Heart right ventricle (tissue), 16 donors: ENCODE data around the gene DPP10. TPM values are rescaled to one million over a fixed set of nuclear protein-coding genes. Genes with fewer than 3 reads are reported as not detected.

ENCODE experiments used
- ATAC-seq, 8 donors: fragments of 200-7000 bp; cut with Tn5 transposase; one replicate each; pipeline ENCODE4 v1.9.1; 2020; ENCODE audit warnings: mild to moderate bottlenecking in 8 of 8, moderate library complexity in 8 of 8, moderate number of reproducible peaks in 1 of 8
- DNase-seq, 2 donors: peaks; one replicate each; pipeline ENCODE4 v3.0.0-alpha.2; 2020
- H3K27ac ChIP-seq, 10 donors: fragments of 200-600 bp; sonication (generic) in 2 of 10; one replicate each; pipeline versions ENCODE4 v1.5.0 to v1.8.0; 2020 to 2022; ENCODE audit warnings: mild to moderate bottlenecking in 3 of 10
- H3K27me3 ChIP-seq, 7 donors: fragments of 200-600 bp; one replicate each; pipeline ENCODE4 v1.8.0; 2021 to 2022; ENCODE audit warnings: mild to moderate bottlenecking in 2 of 7
- H3K36me3 ChIP-seq, 9 donors: fragments of 200-600 bp; sonication (generic) in 1 of 9; one replicate each; pipeline versions ENCODE4 v1.5.0 to v1.8.0; 2020 to 2022; ENCODE audit warnings: mild to moderate bottlenecking in 2 of 9
- H3K4me1 ChIP-seq, 9 donors: fragments of 200-600 bp; sonication (generic) in 1 of 9; one replicate each; pipeline versions ENCODE4 v1.5.0 to v1.8.0; 2020 to 2022; ENCODE audit warnings: mild to moderate bottlenecking in 4 of 9
- H3K4me3 ChIP-seq, 10 donors: fragments of 200-600 bp; sonication (generic) in 2 of 10; one replicate each; pipeline versions ENCODE4 v1.5.0 to v1.8.0; 2020 to 2022; ENCODE audit warnings: mild to moderate bottlenecking in 7 of 10, moderate library complexity in 2 of 10
- H3K9me3 ChIP-seq, 11 donors: fragments of 200-600 bp in 10 of 11; sonication (generic) in 2 of 11; one replicate each; pipeline versions ENCODE4 v1.5.0 to v1.8.0; 2013 to 2022; ENCODE audit warnings: mild to moderate bottlenecking in 2 of 11, control low read depth in 1 of 11, moderate library complexity in 1 of 11
- CTCF ChIP-seq, 9 donors: fragments of 200-600 bp; sonication (generic) in 2 of 9; IDR thresholded peaks; one replicate each; pipeline versions ENCODE4 v1.5.0 to v1.8.0; 2021 to 2022; ENCODE audit warnings: antibody characterized with exemption in 9 of 9, mild to moderate bottlenecking in 5 of 9, moderate library complexity in 1 of 9
- WGBS, 2 donors: extraction: QIAGEN DNeasy Blood & Tissue Kit; methylation state at CpG; one replicate each; pipeline ENCODE4 v1.1.7; 2013; ENCODE audit warnings: inconsistent platforms in 1 of 2; 5-methylcytosine and 5-hydroxymethylcytosine counted together
- intact Hi-C, 10 donors: fragments of 100-400 bp; cut with DNase I; formaldehyde crosslinking; loops; one replicate each; pipeline versions ENCODE4 v1.11.1 to v1.14.2; 2022
- polyA plus RNA-seq, 2 donors: library from polyadenylated mRNA; stranded (reverse); fragments of 200-250 nt; gene quantifications; one replicate each; pipeline ENCODE4 v1.2.3, GENCODE V29; 2013
- total RNA-seq, 10 donors: library from RNA; stranded (reverse); fragmentation: NEBNext Ultra II Directional in 3 of 10; extraction: Animal tissue kit (Norgen Biotek cat#: 25700) in 3 of 10; gene quantifications; one replicate each; pipeline versions ENCODE4 v1.2.1 to v1.2.4, GENCODE V29; 2021 to 2023
- donor health status: Arrhythmogenic right ventricular cardiomyopathy.
- donor health status: ischemic (EF 13 %, LVEDD 7.1; RV severe dilation, severe dysfunction).
- donor health status: healthy with polysubstance abuse.
- donor health status: DM: no; HTN: yes; CAD: no.
- donor health status: DM: no; HTN: no; CAD: no.
- donor health status: ischemic (EF 25% LVEDD 6.9; RV normal size, moderate dysfunction).
- donor health status: ischemic (EF 25% LVEDD 5.7; RV mildly dilated, moderate dysfunction).
- donor health status: healthy.
- donor health status: DM: yes; HTN: yes; CAD: no.
- donor health status: Ischemic cardiomyopathy.
- donor health status: ischemic (EF 35%, LVEDD 5.7; RV mildly dilated, moderate dysfunction).
- donor health status: nonischemic (EF 11% LVEDD 7.7; RV severe dilation, severe dysfunction).
- donor health status: DM: yes; HTN: yes; CAD: no.
- donor health status: PGD.
- donor health status: ischemic (EF 29% LVEDD 5.4; RV normal size, mild dysfunction).
- donor health status: nonischemic (EF 23%, LVEDD 6.1; RV moderate dilation, normal function).

Gene DPP10
- total and polyA plus RNA-seq, 12 donors: 0.15 to 0.49 (median 0.38) TPM; not detected in 9

- 84 to 88% methylated on average over 3 of the region's 3 CpGs for WGBS, 2 donors
- ATAC-seq: no peak
Measured at GRCh38 chr2:114461116-114461515, 18.7 kb downstream of the DPP10 start.

GRCh38 chr2:114464961-114465706 lies 22.7 kb downstream of the DPP10 start:
- Histone ChIP-seq H3K27me3 (no peaks in the 10 kb centered on the region), H3K9me3 (no peaks in the 10 kb centered on the region), H3K27ac (no peak overlapping the region), H3K36me3 (no peaks in the 10 kb centered on the region), H3K4me3 (no peak overlapping the region), H3K4me1 (no peaks in the 10 kb centered on the region)
- WGBS, 2 donors: 84 to 89% methylated on average over 10 of the region's 10 CpGs
- TF ChIP-seq CTCF (IDR thresholded peaks at IDR 0.05): no peak
- intact Hi-C loops: no loop called here
- ATAC-seq: no peak
- DNase-seq: no peak

More at GRCh38 chr2:114461116-114461515, 18.7 kb downstream of the DPP10 start:
- no peaks in the 10 kb centered on the region for H3K9me3 ChIP-seq
- H3K27me3 ChIP-seq: no peaks in the 10 kb centered on the region
- H3K36me3 ChIP-seq: no peaks in the 10 kb centered on the region
- no peak overlapping the region for H3K27ac ChIP-seq
- H3K4me3 ChIP-seq: no peak overlapping the region
- DNase-seq: no peak
- no peak for TF ChIP-seq CTCF (IDR thresholded peaks at IDR 0.05)
- intact Hi-C loops: no loop called here
- no peaks in the 10 kb centered on the region for H3K4me1 ChIP-seq

- Histone ChIP-seq H3K27me3 (no peaks in the 10 kb centered on the region), H3K4me3 (no peak overlapping the region), H3K27ac (no peak overlapping the region), H3K9me3 (no peaks in the 10 kb centered on the region), H3K36me3 (no peaks in the 10 kb centered on the region), H3K4me1 (no peaks in the 10 kb centered on the region)
- TF ChIP-seq CTCF (IDR thresholded peaks at IDR 0.05): no peak
- WGBS, 2 donors: 82 to 83% methylated on average over 4 of the region's 4 CpGs
- no peak for DNase-seq
- ATAC-seq: no peak
- intact Hi-C loops: no loop called here
Measured at GRCh38 chr2:114468343-114468742, 25.9 kb downstream of the DPP10 start.

GRCh38 chr2:114472246-114472645 lies 29.8 kb downstream of the DPP10 start:
- 57 to 71% methylated on average over 3 of the region's 3 CpGs for WGBS, 2 donors
- intact Hi-C loops: no loop called here

More at GRCh38 chr2:114472246-114472645, 29.8 kb downstream of the DPP10 start:
- no peaks in the 10 kb centered on the region for H3K9me3 ChIP-seq
- H3K27ac ChIP-seq: no peak overlapping the region
- TF ChIP-seq CTCF (IDR thresholded peaks at IDR 0.05): no peak
- no peak for DNase-seq
- no peaks in the 10 kb centered on the region for H3K36me3 ChIP-seq
- H3K4me3 ChIP-seq: no peak overlapping the region
- H3K27me3 ChIP-seq: no peaks in the 10 kb centered on the region
- no peak for ATAC-seq
- H3K4me1 ChIP-seq: no peaks in the 10 kb centered on the region
